EL (cell line): ENCODE results near the gene PCGF2.
"Not testable (repeated sequence)": the region's sequence is repeated elsewhere in the genome, so short reads cannot be mapped to it uniquely, and the experiment has no call there.

Source experiments
- DNase-seq: peaks from one replicate; pipeline ENCODE4 v3.0.0-alpha.2; 2016

PCGF2 gene

DNA sequence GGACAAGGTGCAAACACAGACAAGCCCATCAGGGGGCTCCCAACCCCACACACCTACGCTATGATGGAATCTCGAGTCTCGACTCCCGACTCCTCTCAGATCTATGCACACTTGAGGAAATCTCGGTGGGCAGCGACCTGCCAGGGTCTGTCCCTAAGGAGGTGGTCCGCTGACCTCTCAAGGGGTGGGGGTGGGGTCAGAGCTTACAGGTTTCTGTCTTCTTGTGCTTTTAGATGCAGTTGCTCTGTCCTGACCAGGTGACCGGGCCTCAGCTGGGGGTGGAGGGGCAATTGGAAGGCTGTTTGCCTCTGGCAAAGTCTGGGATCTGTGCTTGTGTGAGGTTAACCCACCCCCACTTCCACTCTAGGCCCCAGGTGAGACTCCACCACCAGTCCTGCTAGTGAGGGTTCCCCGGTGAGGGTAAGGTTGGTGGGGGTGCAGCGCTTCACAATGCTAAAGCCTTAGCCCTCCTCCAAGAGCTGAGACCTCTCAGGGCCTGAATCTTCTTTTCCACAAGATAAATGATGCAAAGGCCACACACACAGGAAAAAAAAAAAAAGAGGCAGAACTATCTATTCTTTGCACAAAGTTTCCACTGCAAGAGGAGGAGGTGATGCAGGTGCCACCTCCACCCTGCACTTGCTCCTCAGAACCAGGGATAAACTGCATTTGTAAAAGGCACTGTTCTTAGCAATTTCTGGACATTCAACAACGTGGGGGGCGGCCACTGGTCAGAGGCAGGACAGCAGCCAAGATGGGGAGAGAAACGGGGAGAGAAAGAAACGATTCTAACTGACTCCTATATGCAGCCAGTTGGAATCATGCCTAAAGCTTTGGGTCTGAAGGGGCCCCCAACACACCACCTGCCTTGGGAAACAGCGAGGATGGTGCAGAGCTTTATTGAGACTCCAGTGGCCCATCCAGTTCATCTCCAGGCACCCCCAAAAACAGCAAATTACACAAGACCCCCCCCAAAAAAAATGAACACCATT is 13.9 kb downstream of the PCGF2 start:
- no peak for DNase-seq

DNA sequence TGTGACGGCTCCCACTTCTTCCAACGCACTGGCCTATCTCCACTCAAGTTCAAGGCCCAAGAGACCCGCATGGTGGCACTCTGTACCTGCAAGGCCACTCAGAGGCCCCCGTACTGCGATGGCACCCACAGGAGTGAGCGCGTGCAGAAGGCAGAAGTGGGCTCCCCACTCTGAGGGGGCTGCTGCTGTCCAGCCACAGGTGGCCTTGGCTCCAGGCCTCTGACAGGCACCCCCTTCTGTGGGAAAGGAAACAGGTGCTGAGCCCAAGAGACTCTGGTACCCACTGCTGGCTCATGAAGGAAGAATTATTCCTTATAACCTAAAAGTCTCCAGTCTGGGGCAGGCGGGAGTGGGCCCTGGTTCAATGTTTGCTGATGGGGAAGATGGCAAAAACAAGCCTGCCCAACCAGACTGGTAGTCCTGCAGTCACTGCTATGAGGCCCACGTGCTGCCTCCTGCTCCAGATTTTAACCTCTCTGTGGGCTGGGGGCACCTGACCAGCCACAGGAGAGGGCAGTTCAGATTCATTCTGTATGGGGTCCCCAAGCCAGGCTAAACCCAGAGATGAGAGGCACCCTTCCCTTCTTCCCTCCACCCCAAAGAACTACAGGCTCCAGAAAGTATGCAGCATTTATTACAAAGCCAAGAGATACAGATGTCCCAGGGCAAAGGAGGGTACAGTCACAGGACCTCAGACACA is 14.7 kb downstream of the PCGF2 start:
- DNase-seq: no peak

DNA sequence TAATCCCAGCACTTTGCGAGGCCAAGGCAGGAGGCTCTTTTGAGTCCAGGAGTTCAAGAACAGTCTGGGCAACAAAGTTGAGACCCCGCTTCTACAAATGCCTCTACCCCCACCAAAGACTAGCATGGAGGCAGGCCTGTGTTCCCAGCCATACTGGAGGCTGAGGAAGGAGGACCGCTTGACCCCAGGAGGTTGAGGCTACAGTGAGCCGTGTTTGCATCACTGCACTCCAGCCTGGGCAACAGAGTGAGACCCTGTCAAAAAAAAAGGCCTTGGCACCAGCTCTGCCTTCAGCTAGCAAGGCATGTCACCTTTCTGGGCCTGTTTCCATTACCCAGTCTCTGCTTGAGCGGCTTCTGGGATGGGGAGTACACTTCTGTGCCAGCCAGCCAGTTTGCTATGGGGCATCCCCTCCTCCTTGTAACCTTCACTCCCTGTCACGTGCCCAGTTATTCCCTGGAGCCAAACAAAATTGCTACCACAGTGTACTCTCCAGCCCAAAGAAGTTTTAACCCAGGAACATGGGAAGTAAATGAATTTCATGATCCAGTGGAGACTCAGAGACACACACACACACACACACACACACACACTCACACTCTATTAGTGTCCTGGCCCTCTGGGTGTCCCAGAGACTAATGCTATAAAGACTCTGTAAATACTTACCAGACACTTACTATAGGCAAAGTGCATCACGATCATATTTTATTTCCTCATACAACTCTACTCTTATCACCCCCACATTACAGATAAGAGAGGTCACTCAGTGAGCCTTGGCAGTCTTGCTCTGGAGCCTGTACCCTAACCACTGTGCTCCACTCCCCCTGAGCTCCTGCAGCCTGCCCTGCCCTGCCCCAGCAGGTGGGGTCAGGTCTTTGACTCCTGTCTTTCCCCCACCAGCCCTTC is 15.5 kb downstream of the PCGF2 start:
- no peak for DNase-seq

DNA sequence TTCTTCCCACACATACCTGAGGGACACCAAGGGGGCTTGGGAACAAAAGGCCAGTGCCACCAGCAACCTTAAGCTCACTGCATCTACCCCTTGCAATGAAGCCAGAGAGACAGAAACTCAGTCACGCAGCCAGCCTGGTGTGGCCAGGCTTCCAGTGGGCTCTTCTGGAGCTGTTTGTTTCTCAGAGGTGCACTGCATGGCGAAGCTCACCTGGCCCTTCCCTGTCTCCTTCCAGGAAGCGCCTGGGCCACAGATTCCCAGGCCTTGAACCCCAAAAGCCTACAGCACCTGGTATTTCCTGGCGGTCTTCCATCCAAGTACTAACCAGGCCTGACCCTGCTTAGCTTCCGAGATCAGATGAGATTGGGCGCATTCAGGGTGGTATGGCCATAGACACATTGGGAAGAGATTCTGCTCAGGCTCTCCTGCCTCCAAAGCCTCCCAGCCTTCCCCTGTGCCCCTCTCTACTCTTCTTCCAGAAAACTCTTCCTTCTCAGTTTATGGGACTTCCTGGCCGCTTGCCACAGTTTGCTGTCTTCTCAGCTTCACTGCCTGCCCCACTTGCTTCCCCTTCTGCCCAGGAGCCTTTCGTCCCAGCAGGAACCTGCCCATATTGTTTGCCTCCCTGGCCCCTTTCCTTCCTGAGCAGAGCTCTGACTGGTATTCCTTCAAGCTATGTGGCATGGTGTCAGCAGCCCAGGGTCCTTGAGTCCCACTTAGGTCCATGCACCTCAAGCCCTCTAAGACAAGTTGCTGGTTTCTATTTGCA is 16.4 kb downstream of the PCGF2 start:
- no peak for DNase-seq

DNA sequence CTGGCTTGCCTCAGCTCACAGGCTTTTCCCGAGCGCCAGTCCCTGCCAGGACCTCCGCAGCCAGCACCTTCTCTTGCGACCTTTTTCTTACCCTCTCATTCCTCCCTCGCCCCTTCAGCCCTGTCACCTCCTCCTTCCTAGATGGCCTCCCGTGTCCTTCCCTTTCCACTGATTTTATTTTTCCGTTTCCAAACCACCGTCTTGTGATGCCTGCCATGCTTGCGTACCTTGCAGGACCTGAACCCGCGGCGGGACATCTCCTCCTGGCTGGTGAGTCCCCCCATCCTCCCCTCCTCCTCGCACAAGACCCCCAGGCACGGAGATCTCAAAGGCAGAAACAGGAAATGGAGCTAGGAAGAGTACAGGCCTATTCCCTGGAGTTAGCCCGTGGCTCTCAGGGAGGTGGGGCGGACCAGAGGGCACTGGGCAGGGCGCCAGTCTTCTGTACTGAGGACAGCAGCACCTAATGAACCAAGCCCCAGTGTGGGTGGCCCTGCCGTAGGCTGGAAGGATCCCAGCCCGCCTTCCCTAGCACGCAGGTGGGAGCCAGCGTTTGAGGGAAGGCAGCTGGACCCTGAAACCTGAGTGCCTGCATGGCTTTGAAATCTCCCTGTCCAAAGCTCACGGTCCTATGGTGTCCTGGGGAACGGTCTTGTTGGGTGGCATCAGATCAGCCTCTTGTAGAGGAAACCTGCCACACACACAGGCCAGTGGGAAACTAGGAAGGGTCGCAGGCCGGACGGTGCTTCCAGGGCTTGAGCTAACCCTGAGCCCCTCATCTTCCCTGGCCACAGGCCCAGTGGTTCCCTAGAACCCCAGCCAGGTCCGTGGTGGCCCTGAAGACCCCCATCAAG is 17.4 kb downstream of the PCGF2 start:
- peak; percentile 79 for DNase-seq

DNA sequence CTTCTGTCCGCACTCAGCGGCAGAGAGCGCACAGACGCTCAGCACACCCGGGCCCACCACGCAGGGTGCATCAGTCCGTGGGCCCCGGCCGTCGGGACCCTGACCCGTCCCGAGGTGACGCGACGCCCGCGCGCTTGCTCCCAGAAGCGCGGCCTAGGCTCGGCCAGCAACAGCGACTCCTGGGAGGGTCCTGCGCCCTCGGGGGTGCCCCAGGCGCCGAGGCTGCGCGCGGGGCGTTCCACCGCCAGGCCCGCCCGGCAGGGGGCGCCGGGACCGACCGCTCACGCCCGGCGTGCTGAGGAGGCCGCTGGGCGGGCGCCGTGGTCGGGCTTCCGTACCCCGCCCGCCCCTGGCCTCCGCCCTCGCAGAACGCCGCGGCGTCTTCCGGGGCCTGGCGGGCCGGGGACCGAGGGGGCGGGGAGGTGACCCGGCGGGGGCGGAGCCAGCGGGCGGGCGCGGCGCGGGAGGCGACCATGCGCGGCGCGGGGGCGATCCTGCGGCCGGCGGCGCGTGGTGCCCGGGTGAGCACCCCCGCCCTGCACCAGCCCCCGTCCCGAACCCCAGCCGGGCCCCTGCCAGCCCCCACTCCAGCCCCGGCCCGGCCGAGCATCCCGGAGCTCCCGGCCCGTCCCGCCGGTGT is 18.1 kb downstream of the PCGF2 start, which contains the start of gene CISD3:
Gene CISD3, plus strand, starts transcription at position 456 of the 640 bp plus-strand sequence. Its CDS starts 18 bp downstream, at position 474.
- peak; percentile 88 for DNase-seq

DNA sequence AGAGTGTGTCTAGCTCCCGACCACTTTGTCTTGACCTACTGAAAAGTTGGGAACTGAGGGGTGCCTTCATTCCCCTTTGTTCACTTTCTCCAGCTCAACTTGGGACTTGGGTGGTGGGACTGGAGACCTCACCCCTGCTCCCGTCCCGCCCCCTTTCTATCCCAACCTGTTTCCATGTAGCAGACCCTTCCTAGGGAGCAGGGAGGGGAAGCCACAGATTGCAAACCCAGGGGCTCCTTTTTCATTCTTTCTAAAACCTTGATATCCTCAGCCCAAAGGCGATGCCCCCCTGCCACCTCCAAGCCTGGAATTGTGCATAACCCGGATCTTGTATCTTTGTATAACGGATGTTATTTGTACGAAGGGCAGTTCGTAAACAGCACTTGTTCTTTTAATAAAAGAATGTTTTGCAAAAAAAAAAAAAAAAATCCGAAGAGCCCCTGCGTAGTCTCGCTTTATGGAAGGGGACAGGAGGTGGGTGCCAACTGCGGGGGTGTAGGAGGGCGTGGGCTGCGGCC is 18.7 kb downstream of the PCGF2 start:
- no peak for DNase-seq

DNA sequence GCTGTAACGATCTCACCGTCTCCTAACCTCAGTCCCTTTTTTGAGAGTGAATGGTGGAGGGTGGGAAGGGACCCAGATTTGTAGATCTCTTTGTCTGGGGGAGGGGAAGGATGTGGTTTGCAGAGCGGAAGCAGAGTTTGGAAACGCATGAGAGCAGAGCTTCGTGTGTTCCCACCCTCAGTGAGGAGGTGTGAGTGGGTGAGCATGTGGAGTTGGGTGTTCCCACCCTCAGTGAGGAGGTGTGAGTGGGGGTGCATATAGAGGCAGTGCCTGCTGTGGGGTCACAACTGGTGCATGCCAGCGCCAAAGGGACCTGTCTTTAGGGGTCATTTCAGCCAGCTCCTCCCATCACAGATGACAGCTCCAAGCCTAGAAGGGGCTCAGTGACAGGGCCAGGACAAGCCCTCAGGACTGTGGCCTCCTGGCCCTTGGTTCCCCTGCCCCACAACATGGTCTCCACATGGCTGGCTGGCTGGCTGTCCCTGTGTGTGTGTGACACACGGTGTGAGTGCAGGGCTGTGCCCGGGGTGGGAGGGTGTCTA is 19.8 kb downstream of the PCGF2 start:
- DNase-seq: no peak

DNA sequence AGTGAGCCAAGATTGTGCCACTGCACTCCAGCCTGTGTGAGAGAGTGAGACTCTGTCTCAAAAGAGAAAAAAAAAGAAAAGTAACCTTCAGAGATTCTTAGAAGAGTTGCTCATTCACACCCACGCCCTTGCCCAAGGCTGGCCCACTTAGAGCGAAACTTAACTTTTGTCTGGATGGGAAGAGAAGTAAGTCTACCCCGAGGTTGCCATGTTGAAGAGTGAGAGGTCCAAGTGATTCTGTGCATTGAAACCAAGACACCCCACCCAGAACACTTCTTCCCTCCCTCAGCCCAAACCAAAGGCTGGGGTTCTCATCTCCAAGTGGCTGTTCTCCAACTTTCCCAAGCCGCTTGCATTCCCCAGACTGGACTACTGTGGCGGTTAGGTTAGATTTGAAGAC is 20.4 kb downstream of the PCGF2 start:
- no peak for DNase-seq

DNA sequence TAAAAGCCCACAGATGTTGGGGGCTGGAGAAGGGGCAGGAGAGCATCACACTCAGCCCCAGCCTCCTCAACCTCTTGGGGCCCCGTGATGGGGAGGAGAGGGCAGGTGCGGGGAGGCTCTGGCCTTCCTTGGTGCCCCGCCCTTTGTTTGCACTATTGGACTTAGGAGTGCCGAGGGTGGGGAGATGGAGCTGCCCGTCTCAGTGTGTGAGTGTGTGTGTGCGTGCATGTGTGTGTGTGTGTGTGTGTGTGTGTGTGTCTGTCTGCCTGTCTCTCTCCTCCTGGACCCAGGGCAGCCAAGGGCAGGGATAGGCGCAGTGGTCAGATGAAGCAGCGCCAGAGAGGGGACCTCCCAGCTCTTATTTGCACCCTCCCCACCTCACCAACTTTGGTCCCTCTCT is 22.0 kb downstream of the PCGF2 start:
- not testable (repeated sequence) for DNase-seq

DNA sequence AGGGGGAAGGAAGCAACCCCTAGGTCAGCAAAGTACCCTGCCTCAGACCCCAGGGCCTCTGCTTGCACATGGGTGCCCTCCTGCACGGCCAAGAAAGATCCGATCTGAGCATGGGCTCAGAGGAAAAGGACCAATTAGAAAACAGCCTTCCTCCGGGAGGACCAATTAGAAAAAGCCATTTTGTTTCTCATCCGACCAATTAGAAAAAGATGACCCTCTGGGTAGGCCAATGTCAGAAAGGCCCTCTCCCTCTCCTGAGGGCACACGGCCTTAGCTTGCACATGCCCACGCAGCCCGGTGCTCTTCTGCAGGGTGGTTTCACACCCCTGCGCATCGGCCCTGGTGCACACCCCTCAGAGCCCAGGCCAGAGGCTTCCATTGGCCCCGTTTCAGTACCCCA is 23.1 kb downstream of the PCGF2 start:
- no peak for DNase-seq

DNA sequence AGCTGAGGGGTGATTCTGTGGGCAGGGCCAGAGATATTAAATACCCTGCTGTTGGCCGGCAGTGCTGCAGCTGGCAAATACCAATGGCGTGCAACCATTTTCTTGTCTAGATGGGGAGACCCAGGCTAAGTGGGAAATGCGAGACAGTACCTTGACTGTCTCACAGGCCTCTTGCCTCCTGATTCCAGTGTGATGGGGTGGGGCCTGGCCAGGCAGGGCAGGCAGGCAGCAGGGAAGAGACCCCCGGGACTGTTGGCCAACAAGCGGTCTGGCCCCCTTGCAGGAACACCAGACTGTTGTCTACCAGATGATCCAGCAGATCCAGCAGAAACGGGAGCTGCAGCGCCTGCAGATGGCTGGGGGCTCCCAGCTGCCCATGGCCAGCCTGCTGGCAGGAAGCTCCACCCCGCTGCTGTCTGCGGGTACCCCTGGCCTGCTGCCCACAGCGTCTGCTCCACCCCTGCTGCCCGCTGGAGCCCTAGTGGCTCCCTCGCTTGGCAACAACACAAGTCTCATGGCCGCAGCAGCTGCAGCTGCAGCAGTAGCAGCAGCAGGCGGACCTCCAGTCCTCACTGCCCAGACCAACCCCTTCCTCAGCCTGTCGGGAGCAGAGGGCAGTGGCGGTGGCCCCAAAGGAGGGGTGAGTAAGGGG is 23.7 kb downstream of the PCGF2 start:
- no peak for DNase-seq

DNA sequence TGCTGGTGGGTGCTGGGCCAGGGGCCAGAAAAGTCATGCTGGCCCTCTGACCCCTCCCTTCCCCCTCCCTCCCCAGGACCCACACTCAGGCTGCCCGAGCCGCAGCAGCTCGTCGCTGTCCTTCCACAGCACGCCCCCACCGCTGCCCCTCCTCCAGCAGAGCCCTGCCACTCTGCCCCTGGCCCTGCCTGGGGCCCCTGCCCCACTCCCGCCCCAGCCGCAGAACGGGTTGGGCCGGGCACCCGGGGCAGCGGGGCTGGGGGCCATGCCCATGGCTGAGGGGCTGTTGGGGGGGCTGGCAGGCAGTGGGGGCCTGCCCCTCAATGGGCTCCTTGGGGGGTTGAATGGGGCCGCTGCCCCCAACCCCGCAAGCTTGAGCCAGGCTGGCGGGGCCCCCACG is 26.3 kb downstream of the PCGF2 start:
- DNase-seq: no peak

DNA sequence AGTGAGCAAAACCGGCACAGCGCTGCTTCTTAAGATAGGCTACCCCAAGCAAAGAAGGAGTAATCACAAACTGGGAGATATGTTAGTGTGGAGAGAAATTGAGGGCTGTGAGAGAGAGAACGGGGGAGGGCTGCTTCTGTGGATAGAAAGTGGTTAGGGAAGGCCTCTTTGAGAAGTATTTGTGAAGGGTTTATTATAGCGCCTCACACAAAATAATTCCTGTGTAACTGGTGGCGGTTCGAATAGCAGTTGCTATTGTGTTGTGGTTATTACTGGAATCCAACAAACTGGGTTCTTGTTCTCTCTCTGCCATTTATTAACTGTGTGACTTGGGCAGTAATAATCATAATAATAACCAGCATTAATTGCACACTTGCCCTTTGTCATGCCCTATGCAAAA is 27.2 kb downstream of the PCGF2 start:
- DNase-seq: no peak

DNA sequence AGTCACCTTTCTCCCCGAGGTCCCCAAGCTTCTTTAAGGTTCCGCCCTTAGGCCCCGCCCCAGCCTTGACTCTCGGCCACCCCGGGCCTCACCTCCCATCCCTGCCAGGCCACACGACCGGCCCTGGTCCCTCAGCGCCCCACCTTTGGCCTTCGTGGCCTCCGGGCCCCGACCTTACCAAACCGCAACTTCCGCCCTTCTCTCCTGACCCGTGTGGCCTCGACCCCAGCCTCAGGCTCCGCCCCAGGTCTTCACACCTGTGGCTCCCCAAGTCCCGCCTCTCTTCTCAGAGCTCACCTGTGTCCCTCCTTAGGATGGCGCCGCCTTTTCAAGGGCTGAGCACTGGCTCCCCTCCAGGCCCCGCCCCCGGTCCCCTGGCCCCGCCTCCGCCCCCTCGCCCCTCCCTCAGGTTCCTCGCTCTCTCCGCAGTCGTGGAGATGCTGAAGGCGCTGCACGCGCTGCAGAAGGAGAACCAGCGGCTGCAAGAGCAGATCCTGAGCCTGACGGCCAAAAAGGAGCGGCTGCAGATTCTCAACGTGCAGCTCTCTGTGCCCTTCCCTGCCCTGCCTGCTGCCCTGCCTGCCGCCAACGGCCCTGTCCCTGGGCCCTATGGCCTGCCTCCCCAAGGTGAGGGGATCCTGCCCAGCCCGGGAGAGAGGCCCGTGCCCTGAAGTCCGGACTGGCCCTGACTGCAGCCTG is 28.0 kb downstream of the PCGF2 start:
- DNase-seq: no peak

DNA sequence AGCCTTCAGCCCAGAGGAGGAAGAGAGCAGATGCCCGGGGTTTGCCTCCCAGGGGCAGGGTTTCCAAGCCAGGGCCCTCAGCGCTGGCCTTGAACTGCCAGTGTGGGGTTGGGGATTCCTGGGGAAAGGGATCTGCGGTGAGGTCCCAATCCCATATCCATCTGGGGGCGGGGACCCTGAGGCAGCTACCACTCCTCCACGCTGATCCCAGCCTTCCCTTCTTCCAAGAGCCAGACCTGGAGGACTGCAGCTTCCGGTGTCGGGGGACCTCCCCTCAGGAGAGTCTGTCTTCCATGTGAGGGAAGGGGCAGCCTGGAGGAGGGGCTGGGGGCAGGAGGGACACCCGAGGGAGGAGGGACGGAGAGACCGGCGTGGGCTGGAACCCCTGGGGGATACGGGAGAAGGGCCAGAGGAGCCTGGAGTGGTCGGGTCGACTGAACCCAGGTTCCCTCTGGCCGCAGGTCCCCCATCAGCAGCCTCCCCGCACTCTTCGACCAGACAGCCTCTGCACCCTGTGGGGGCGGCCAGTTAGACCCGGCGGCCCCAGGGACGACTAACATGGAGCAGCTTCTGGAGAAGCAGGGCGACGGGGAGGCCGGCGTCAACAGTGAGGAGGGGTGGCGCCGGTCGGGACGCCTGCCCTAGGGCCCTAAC is 28.7 kb downstream of the PCGF2 start:
- no peak for DNase-seq

DNA sequence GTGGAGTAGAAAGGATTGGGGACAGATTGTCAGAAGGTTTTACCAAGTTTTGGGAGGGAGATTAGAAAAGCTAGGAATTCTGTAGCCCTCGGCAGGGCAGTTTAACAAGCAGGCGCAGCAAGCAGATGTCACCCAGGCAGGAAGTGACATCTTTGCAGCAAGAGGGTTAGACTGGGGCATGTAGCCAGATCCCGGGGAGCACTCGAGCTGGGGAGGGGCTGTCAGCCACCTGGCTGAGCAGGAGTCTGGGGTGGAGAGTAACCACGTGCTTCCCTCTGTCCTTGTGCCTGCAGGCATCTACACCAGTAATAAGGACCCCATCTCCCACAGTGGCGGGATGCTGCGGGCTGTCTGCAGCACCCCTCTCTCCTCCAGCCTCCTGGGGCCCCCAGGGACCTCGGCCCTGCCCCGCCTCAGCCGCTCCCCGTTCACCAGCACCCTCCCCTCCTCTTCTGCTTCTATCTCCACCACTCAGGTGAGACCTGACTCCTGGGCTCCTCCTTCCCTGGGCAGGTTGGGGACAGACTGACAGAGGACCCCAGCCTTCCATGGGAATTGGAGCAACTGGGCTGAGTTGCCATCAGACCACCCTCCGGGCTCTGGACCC is 30.9 kb downstream of the PCGF2 start:
- no peak for DNase-seq
